RWPE2 (cell line): Measurements from ENCODE around the gene STMP1.

Source experiments
- ATAC-seq: fragments of 200-7000 bp; cut with Tn5 transposase; 3 replicates; pipeline ENCODE4 v1.9.1; 2021; ENCODE audit warnings: low read depth
- DNase-seq: peaks from one replicate; pipeline ENCODE4 v3.0.0-alpha.2; 2020; ENCODE audit warnings: low spot score
- H3K27ac ChIP-seq: fragments of 450-650 bp; 2 replicates; pipeline ENCODE4 v1.5.1; 2017; ENCODE audit warnings: mild to moderate bottlenecking; ENCODE audit not compliant: poor library complexity, severe bottlenecking
- H3K27me3 ChIP-seq: fragments of 250-450 bp; sonication (Bioruptor Pico); 2 replicates; pipeline ENCODE4 v1.5.1; 2021; ENCODE audit warnings: mild to moderate bottlenecking, moderate library complexity; ENCODE audit not compliant: insufficient read depth, poor library complexity, severe bottlenecking
- H3K36me3 ChIP-seq: fragments of 250-450 bp; sonication (Bioruptor Pico); 2 replicates; pipeline ENCODE4 v1.5.1; 2020; ENCODE audit warnings: low read depth, mild to moderate bottlenecking, moderate library complexity
- H3K4me1 ChIP-seq: fragments of 250-450 bp; sonication (Bioruptor Pico); 2 replicates; pipeline ENCODE4 v1.5.1; 2021; ENCODE audit warnings: mild to moderate bottlenecking, moderate library complexity; ENCODE audit not compliant: insufficient read depth, poor library complexity, severe bottlenecking
- H3K4me3 ChIP-seq: fragments of 250-450 bp; sonication (Bioruptor Pico); 2 replicates; pipeline ENCODE4 v1.5.1; 2021; ENCODE audit warnings: mild to moderate bottlenecking, moderate library complexity; ENCODE audit not compliant: severe bottlenecking
- H3K9me3 ChIP-seq: fragments of 250-450 bp; sonication (Bioruptor Pico); 2 replicates; pipeline ENCODE4 v1.5.1; 2021; ENCODE audit warnings: mild to moderate bottlenecking, moderate library complexity; ENCODE audit not compliant: severe bottlenecking
- TF ChIP-seq, protein P1 (sequence below): fragments of 450-650 bp; IDR thresholded peaks from one replicate; pipeline ENCODE4 v1.5.1; 2017; ENCODE audit warnings: mild to moderate bottlenecking, moderate library complexity; ENCODE audit not compliant: poor library complexity, severe bottlenecking

STMP1 gene

GRCh38 chr7:135721198-135721820, 59.0 kb downstream of the STMP1 start:
- Histone ChIP-seq H3K9me3 (no peaks in the 10 kb centered on the region), H3K4me1 (peaks cover 9% of the 10 kb centered on the region), H3K27ac (no peak overlapping the region), H3K4me3 (no peak overlapping the region), H3K36me3 (no peaks in the 10 kb centered on the region), H3K27me3 (no peaks in the 10 kb centered on the region)
- ATAC-seq (no peak), DNase-seq (no peak)
- TF ChIP-seq, protein P1, sequence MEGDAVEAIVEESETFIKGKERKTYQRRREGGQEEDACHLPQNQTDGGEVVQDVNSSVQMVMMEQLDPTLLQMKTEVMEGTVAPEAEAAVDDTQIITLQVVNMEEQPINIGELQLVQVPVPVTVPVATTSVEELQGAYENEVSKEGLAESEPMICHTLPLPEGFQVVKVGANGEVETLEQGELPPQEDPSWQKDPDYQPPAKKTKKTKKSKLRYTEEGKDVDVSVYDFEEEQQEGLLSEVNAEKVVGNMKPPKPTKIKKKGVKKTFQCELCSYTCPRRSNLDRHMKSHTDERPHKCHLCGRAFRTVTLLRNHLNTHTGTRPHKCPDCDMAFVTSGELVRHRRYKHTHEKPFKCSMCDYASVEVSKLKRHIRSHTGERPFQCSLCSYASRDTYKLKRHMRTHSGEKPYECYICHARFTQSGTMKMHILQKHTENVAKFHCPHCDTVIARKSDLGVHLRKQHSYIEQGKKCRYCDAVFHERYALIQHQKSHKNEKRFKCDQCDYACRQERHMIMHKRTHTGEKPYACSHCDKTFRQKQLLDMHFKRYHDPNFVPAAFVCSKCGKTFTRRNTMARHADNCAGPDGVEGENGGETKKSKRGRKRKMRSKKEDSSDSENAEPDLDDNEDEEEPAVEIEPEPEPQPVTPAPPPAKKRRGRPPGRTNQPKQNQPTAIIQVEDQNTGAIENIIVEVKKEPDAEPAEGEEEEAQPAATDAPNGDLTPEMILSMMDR, result no peak

- TF ChIP-seq, protein P1, result no peak
- H3K27me3 ChIP-seq, result no peaks in the 10 kb centered on the region
- DNase-seq (no peak), ATAC-seq (no peak)
- H3K36me3 ChIP-seq, result no peaks in the 10 kb centered on the region
- no peak overlapping the region for H3K27ac ChIP-seq
- no peak overlapping the region for H3K4me3 ChIP-seq
- no peaks in the 10 kb centered on the region for H3K9me3 ChIP-seq
- H3K4me1 ChIP-seq, result no peaks in the 10 kb centered on the region
Observed at GRCh38 chr7:135723411-135723810, 61.1 kb downstream of the STMP1 start.
